Head of caudate nucleus (tissue), 42 donors: ENCODE measurements around the gene VPS37B.

ENCODE experiments used
- DNase-seq, 42 donors: peaks; one replicate each; pipeline versions ENCODE4 v3.0.0 to v3.0.0-alpha.2; 2020 to 2021; ENCODE audit warnings: mixed read lengths in 7 of 42
- intact Hi-C: fragments of 100-400 bp; cut with DNase I; formaldehyde crosslinking; loops from one replicate; pipeline ENCODE4 v1.15.0; 2022

Gene VPS37B

GRCh38 chr12:122860040-122860853 is 35.7 kb downstream of the VPS37B start:
- intact Hi-C loops: loop anchor here (5.0 kb wide), 1 partner anchor 92 kb away; no protein-coding TSS in a partner anchor
- DNase-seq: peak; percentile 70 to 95 (median 88)

DNA sequence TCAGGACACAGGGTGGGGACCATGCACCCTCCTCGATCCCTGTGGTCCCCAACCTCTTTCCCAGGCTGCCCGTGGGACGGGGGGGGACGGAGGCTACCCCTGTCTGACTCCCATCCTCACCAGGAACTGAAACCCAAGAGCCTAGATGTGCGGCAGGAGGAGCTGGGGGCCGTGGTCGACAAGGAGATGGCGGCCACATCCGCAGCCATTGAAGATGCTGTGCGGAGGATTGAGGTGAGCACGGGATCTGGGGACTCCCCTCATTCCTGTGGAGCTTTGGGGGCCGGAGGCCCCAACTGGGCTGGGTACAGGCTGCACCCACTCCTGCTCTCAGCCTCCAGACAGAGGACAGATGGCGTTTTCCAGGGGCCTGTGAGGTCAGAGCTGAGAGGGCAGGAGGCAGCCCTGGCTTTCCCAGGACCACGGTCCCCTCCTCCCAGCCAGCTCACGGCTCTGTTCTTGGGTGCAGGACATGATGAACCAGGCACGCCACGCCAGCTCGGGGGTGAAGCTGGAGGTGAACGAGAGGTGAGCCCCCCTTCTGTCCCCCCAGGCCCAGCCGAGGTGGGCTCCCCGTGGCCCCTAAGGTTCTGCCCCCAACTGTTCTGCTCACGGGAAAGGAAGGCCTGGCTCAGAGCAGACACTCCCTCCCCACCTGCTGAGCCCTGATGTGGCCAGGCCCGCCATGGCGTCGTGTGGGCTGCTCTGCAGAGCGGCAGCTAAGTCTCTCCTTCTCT is 36.5 kb downstream of the VPS37B start:
- intact Hi-C loops: loop anchor here (5.0 to 10.0 kb wide), 2 partner anchors 65 to 93 kb away; no protein-coding TSS in a partner anchor
- peak in 5 of 42 donors; percentile 9 to 30 (median 16) for DNase-seq

DNA sequence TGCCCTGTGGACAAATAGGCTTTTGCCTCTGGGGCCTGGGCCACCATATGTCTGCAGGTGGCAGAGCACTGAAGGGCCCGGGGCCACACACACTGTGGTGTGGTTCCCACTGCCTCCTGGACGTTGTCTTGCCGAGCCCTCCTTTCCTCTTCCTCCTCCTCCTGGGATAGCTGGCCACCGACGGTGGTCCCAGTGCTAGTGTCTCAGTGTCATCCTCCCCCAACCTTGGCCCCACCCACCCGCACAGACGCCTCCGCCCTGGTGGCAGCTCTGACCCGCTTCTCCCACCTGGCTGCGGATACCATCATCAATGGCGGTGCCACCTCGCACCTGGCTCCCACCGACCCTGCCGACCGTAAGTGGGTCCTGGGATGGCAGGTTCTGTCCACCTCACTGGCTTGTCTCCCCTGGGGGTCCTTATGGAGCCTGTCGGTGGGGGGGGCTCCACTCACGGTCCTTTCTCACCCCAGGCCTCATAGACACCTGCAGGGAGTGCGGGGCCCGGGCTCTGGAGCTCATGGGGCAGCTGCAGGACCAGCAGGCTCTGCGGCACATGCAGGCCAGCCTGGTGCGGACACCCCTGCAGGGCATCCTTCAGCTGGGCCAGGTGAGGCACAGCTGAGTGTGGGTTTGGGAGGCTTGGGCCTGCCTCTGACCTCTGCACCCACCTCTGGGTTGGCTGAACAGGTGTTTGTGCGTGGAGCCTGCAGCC is 37.2 kb downstream of the VPS37B start:
- intact Hi-C loops: loop anchor here (10.0 kb wide), 1 partner anchor 64 kb away; no protein-coding TSS in a partner anchor
- peak in 2 of 42 donors; percentile 13 to 19 for DNase-seq

DNA sequence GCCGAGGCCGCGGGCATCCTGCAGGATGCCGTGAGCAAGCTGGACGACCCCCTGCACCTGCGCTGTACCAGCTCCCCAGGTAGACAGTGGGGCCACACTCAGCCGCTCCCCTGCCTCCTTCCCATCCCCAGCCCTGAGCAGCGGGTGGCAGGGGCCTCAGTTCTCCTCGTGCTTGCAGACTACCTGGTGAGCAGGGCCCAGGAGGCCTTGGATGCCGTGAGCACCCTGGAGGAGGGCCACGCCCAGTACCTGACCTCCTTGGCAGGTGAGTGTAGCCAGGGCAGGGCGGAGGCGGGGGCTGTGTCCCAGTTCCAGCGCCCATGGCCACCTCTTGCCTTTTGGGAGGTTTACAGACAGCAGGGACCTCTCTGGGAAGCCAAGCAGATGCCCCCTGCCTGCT is 37.8 kb downstream of the VPS37B start:
- intact Hi-C loops: loop anchor here (10.0 kb wide), 1 partner anchor 63 kb away; no protein-coding TSS in a partner anchor
- DNase-seq: peak in 1 of 42 donors; percentile 14

- DNase-seq: peak in 7 of 42 donors; percentile 17 to 61 (median 42)
- intact Hi-C loops: loop anchor here (10.0 kb wide), 1 partner anchor 62 kb away; no protein-coding TSS in a partner anchor
These were observed 38.8 kb downstream of the VPS37B start for GRCh38 chr12:122856999-122857671.

DNA sequence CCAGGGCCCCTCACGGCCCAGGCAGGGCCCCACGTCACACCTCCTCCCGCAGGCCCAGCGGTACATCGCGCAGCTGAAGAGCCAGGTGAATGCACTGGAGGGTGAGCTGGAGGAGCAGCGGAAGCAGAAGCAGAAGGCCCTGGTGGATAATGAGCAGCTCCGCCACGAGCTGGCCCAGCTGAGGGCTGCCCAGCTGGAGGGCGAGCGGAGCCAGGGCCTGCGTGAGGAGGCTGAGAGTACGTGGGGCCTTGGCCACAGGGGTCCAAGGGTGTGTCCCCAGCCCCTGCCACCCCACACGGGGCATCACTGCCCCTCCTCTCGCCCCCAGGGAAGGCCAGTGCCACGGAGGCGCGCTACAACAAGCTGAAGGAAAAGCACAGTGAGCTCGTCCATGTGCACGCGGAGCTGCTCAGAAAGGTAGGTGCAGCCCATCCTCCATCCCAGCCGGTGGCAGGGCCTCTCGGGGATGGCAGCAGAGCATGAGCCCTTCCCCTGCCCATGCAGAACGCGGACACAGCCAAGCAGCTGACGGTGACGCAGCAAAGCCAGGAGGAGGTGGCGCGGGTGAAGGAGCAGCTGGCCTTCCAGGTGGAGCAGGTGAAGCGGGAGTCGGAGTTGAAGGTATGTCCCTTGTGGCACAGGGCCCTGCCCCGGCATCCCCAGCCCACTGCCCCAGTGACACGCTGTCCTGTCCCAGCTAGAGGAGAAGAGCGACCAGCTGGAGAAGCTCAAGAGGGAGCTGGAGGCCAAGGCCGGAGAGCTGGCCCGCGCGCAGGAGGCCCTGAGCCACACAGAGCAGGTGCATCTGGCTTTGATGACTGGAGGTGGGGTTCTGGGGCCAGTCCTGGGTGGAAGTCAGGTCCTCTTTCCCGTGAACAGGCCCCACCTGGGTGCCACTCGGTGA is 39.7 kb downstream of the VPS37B start:
- intact Hi-C loops: loop anchor here (10.0 kb wide), 1 partner anchor 61 kb away; no protein-coding TSS in a partner anchor
- DNase-seq: peak in 7 of 42 donors; percentile 25 to 40 (median 33)

GRCh38 chr12:122855071-122855829 is 40.7 kb downstream of the VPS37B start:
- peak in 2 of 42 donors; percentile 12 to 25 for DNase-seq
- intact Hi-C loops: loop anchor here (10.0 kb wide), 1 partner anchor 60 kb away; no protein-coding TSS in a partner anchor

DNA sequence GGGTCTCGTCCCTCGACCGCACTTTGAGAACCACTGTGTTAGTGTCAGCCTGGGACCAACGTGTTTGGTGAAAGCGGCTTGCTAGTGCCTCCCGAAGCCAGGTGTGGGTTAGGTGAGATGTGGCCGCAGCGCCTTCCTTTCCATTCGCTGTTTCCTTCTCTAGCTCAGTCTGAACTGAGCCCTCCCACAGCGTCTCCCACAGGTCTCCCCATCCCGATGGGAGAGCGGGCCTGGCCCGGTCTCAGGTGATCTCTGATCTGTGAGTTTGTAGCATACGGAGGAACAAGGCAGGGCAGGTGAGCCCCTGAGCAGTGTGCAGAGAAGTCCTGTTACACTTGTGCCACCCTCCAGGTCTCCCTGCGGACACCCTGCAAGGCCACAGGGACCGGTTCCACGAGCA is 41.4 kb downstream of the VPS37B start:
- DNase-seq: peak in 2 of 42 donors; percentile 14 to 15
- intact Hi-C loops: loop anchor here (10.0 kb wide), 1 partner anchor 60 kb away; no protein-coding TSS in a partner anchor

DNA sequence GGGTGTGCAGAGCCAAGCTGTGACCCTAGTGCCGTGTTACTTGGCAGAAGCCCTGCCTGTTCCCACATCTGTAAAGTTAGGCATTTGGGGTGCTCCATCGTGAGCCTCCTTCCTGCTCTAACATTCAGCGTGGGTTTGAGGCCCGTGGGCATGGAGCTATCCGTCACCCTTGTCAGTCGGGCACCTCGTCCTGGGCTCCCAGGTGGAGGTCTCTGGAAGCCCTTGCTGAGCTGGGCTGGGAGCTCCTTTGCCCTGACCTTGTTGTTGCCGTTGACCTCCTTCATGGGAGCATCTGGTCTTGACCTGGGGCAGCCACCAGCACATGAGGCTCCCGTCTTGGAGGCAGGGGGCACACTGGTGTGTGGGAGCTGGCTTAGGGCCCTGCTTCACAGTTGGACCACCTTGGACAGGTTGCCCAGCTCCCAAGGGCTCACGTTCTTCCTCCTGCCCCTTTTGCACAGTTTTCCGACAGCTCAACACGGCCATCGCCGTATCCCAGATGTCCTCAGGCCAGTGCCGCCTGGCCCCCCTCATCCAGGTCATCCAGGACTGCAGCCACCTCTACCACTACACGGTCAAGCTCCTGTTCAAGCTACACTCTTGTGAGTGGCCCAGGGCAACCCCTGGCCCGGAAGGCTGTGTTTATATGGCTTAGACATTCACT is 42.2 kb downstream of the VPS37B start:
- peak in 6 of 42 donors; percentile 10 to 35 (median 16) for DNase-seq

GRCh38 chr12:122852336-122853275 is 43.3 kb downstream of the VPS37B start:
- peak; percentile 64 to 93 (median 84) for DNase-seq
- intact Hi-C loops: loop anchor here (10.0 kb wide), 1 partner anchor 58 kb away; no protein-coding TSS in a partner anchor

More for the DNA sequence above, 42.2 kb downstream of the VPS37B start:
- intact Hi-C loops: loop anchor here (10.0 kb wide), 1 partner anchor 59 kb away; no protein-coding TSS in a partner anchor

- intact Hi-C loops: loop anchor here (10.0 kb wide), 1 partner anchor 57 kb away; no protein-coding TSS in a partner anchor
- peak in 10 of 42 donors; percentile 24 to 80 (median 50) for DNase-seq
These were observed 44.1 kb downstream of the VPS37B start for GRCh38 chr12:122851820-122852219.

- peak in 6 of 42 donors; percentile 11 to 68 (median 32) for DNase-seq
- intact Hi-C loops: loop anchor here (10.0 kb wide), 1 partner anchor 56 kb away; no protein-coding TSS in a partner anchor
These were observed 45.1 kb downstream of the VPS37B start for GRCh38 chr12:122850695-122851350.

DNA sequence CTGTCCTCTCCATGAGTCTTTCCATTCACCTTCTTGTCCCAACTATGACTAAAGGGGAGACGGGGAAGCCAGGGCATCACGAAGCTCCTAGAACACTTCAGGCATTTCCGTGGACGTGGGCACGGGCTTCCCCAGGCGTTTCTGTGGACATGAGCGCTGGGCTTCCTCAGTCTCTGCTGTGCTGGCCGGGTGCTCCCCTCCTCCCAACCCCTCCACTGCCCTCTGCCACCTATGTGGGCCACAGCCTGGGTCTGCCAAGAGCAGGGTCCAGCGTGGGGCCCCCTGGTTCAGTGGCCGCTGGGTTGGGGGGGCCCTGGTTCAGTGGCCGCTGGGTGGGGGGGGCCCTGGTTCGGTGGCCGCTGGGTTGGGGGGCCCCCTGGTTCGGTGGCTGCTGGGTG is 45.9 kb downstream of the VPS37B start:
- intact Hi-C loops: loop anchor here (10.0 kb wide), 1 partner anchor 55 kb away; no protein-coding TSS in a partner anchor
- DNase-seq: peak in 1 of 42 donors; percentile 16
